HUES48 (cell line): ENCODE measurements around the gene RNF182.
A peak's percentile ranks its signal among the peaks of the same experiment; 100 is the strongest.

ENCODE experiments used
- H3K27ac ChIP-seq: one replicate; pipeline ENCODE4 v1.7.0; 2013; ENCODE audit warnings: low read depth, low read length, inconsistent platforms
- H3K27me3 ChIP-seq: 2 replicates; pipeline ENCODE4 v1.6.1; 2013; ENCODE audit warnings: mild to moderate bottlenecking, low read length; ENCODE audit not compliant: control insufficient read depth, insufficient read depth
- H3K36me3 ChIP-seq: 2 replicates; pipeline ENCODE4 v1.6.1; 2013; ENCODE audit warnings: low read length; ENCODE audit not compliant: control insufficient read depth, insufficient read depth
- H3K4me1 ChIP-seq: 2 replicates; pipeline ENCODE4 v1.6.1; 2013; ENCODE audit warnings: mild to moderate bottlenecking, low read length; ENCODE audit not compliant: control insufficient read depth, insufficient read depth
- H3K4me3 ChIP-seq: 2 replicates; pipeline ENCODE4 v1.5.1; 2013; ENCODE audit warnings: mild to moderate bottlenecking, low read depth, low read length
- H3K9ac ChIP-seq: 2 replicates; pipeline ENCODE4 v1.6.1; 2013; ENCODE audit warnings: mild to moderate bottlenecking, low read depth, low read length, moderate library complexity
- H3K9me3 ChIP-seq: 2 replicates; pipeline ENCODE4 v1.6.1; 2013; ENCODE audit warnings: low read length; ENCODE audit not compliant: control insufficient read depth, insufficient read depth

Gene RNF182

GRCh38 chr6:13903364-13903763 lies 21.4 kb upstream of the RNF182 start:
- H3K4me1 ChIP-seq = no peaks in the 10 kb centered on the region
- no peak overlapping the region for H3K4me3 ChIP-seq
- H3K9me3 ChIP-seq = no peaks in the 10 kb centered on the region
- H3K36me3 ChIP-seq = no peaks in the 10 kb centered on the region
- H3K27ac ChIP-seq = no peak overlapping the region
- no peak overlapping the region for H3K9ac ChIP-seq
- no peaks in the 10 kb centered on the region for H3K27me3 ChIP-seq

- H3K4me3 ChIP-seq = no peak overlapping the region
- no peak overlapping the region for H3K27ac ChIP-seq
- no peaks in the 10 kb centered on the region for H3K36me3 ChIP-seq
- no peak overlapping the region for H3K9ac ChIP-seq
- H3K27me3 ChIP-seq = no peaks in the 10 kb centered on the region
- no peaks in the 10 kb centered on the region for H3K9me3 ChIP-seq
- peaks cover 2% of the 10 kb centered on the region; the same call in 1 of the 2 replicates for H3K4me1 ChIP-seq
Measured at GRCh38 chr6:13907001-13907350, 17.8 kb upstream of the RNF182 start.

GRCh38 chr6:13907614-13908215 lies 17.0 kb upstream of the RNF182 start:
- Histone ChIP-seq H3K4me1 (peaks cover 2% of the 10 kb centered on the region; the same call in 1 of the 2 replicates), H3K36me3 (no peaks in the 10 kb centered on the region), H3K9me3 (no peaks in the 10 kb centered on the region), H3K4me3 (no peak overlapping the region), H3K27me3 (no peaks in the 10 kb centered on the region), H3K9ac (no peak overlapping the region), H3K27ac (no peak overlapping the region)

GRCh38 chr6:13908955-13909381 lies 15.8 kb upstream of the RNF182 start:
- Histone ChIP-seq H3K27ac (no peak overlapping the region), H3K4me3 (no peak overlapping the region), H3K4me1 (peaks cover 4% of the 10 kb centered on the region; the same call in 1 of the 2 replicates), H3K27me3 (no peaks in the 10 kb centered on the region), H3K9ac (no peak overlapping the region), H3K36me3 (no peaks in the 10 kb centered on the region), H3K9me3 (no peaks in the 10 kb centered on the region)

GRCh38 chr6:13910443-13910842 lies 14.3 kb upstream of the RNF182 start:
- no peak overlapping the region for H3K4me3 ChIP-seq
- no peaks in the 10 kb centered on the region for H3K9me3 ChIP-seq
- no peaks in the 10 kb centered on the region for H3K36me3 ChIP-seq
- no peaks in the 10 kb centered on the region for H3K27me3 ChIP-seq
- H3K4me1 ChIP-seq = peaks cover 17% of the 10 kb centered on the region
- no peak overlapping the region for H3K9ac ChIP-seq
- H3K27ac ChIP-seq = no peak overlapping the region

GRCh38 chr6:13911337-13911736 lies 13.4 kb upstream of the RNF182 start:
- H3K4me3 ChIP-seq = no peak overlapping the region
- peaks cover 17% of the 10 kb centered on the region for H3K4me1 ChIP-seq
- no peaks in the 10 kb centered on the region for H3K9me3 ChIP-seq
- H3K36me3 ChIP-seq = no peaks in the 10 kb centered on the region
- H3K9ac ChIP-seq = no peak overlapping the region
- no peak overlapping the region for H3K27ac ChIP-seq
- H3K27me3 ChIP-seq = no peaks in the 10 kb centered on the region

GRCh38 chr6:13913226-13914001 lies 11.3 kb upstream of the RNF182 start:
- Histone ChIP-seq H3K36me3 (no peaks in the 10 kb centered on the region), H3K27ac (no peak overlapping the region)

GRCh38 chr6:13914351-13914750 lies 10.4 kb upstream of the RNF182 start:
- no peak overlapping the region for H3K9ac ChIP-seq
- H3K27me3 ChIP-seq = no peaks in the 10 kb centered on the region
- no peak overlapping the region for H3K4me3 ChIP-seq
- peak overlapping the region; percentile 42 for H3K27ac ChIP-seq
- H3K36me3 ChIP-seq = no peaks in the 10 kb centered on the region
- peaks cover 15% of the 10 kb centered on the region for H3K4me1 ChIP-seq
- no peaks in the 10 kb centered on the region for H3K9me3 ChIP-seq

More at GRCh38 chr6:13913226-13914001, 11.3 kb upstream of the RNF182 start:
- no peak overlapping the region for H3K4me3 ChIP-seq
- no peaks in the 10 kb centered on the region for H3K27me3 ChIP-seq
- H3K9me3 ChIP-seq = no peaks in the 10 kb centered on the region
- H3K9ac ChIP-seq = no peak overlapping the region
- H3K4me1 ChIP-seq = peaks cover 17% of the 10 kb centered on the region

- H3K27me3 ChIP-seq = no peaks in the 10 kb centered on the region
- H3K4me1 ChIP-seq = peaks cover 15% of the 10 kb centered on the region
- no peaks in the 10 kb centered on the region for H3K9me3 ChIP-seq
- no peak overlapping the region for H3K4me3 ChIP-seq
- H3K36me3 ChIP-seq = no peaks in the 10 kb centered on the region
- no peak overlapping the region for H3K27ac ChIP-seq
- no peak overlapping the region for H3K9ac ChIP-seq
Measured at GRCh38 chr6:13915561-13916229, 9.1 kb upstream of the RNF182 start.

- Histone ChIP-seq H3K4me1 (peaks cover 15% of the 10 kb centered on the region), H3K27me3 (no peaks in the 10 kb centered on the region), H3K27ac (no peak overlapping the region), H3K36me3 (no peaks in the 10 kb centered on the region), H3K9me3 (no peaks in the 10 kb centered on the region), H3K9ac (no peak overlapping the region), H3K4me3 (no peak overlapping the region)
Measured at GRCh38 chr6:13916230-13916944, 8.4 kb upstream of the RNF182 start.
